OCI-LY7 (cell line): ENCODE results near the gene RNF14. TPM values are rescaled to one million over a fixed set of nuclear protein-coding genes. Genes with fewer than 3 reads are reported as not detected.
"Not testable (repeated sequence)": the region's sequence is repeated elsewhere in the genome, so short reads cannot be mapped to it uniquely, and the experiment has no call there.

Experiments used
- BruUV-seq: library from RNA; stranded (reverse); fragments of 400-500 nt; replicated peaks from 2 replicates; lab custom pipeline; 2021; lab: Mats Ljungman, UMichigan
- CTCF ChIA-PET: fragments of 300-600 bp; sonication (Branson Sonifier 250); formaldehyde crosslinking; loops from one replicate; lab custom pipeline; 2022; ENCODE audit warnings: antibody characterized with exemption; ENCODE audit not compliant: unreplicated experiment; lab: Charles Lee
- POLR2A ChIA-PET: fragments of 300-600 bp; sonication (Branson Sonifier 250); formaldehyde crosslinking; loops from one replicate; lab custom pipeline; 2022; ENCODE audit warnings: antibody characterized with exemption; lab: Charles Lee
- DNase-seq: peaks from one replicate; pipeline ENCODE4 v3.0.0-alpha.2; 2015; ENCODE audit warnings: low spot score
- H2AFZ ChIP-seq: fragments of 200-600 bp; sonication (generic), shearing (Covaris generic); 2 replicates; pipeline ENCODE4 v1.6.1; 2014; ENCODE audit warnings: mild to moderate bottlenecking, antibody characterized with exemption, low read length, moderate library complexity
- H3K27ac ChIP-seq: fragments of 200-600 bp; sonication (generic); 2 replicates; pipeline ENCODE4 v1.5.1; 2014; ENCODE audit warnings: mixed run types, low read depth, mild to moderate bottlenecking, moderate library complexity, low read length, inconsistent platforms; ENCODE audit not compliant: poor library complexity, severe bottlenecking
- H3K36me3 ChIP-seq: fragments of 200-600 bp; sonication (generic); 2 replicates; pipeline ENCODE4 v1.6.1; 2014; ENCODE audit warnings: mild to moderate bottlenecking, antibody characterized with exemption, low read length, moderate library complexity, mixed read lengths; ENCODE audit not compliant: insufficient read depth
- H3K4me1 ChIP-seq: fragments of 200-600 bp; sonication (generic); 2 replicates; pipeline ENCODE4 v1.5.1; 2014; ENCODE audit warnings: mild to moderate bottlenecking, low read length; ENCODE audit not compliant: insufficient read depth, poor library complexity, severe bottlenecking
- H3K4me2 ChIP-seq: fragments of 200-600 bp; sonication (generic); 2 replicates; pipeline ENCODE4 v1.6.1; 2014; ENCODE audit warnings: mild to moderate bottlenecking, low read length
- H3K4me3 ChIP-seq: fragments of 200-600 bp; sonication (generic); 2 replicates; pipeline ENCODE4 v1.5.1; 2014; ENCODE audit warnings: mild to moderate bottlenecking, low read depth, low read length; ENCODE audit not compliant: poor library complexity, severe bottlenecking
- H3K79me2 ChIP-seq: fragments of 200-600 bp; sonication (generic); 2 replicates; pipeline ENCODE4 v1.6.1; 2016; ENCODE audit warnings: low read depth, mild to moderate bottlenecking, low read length, moderate library complexity, mixed read lengths; ENCODE audit not compliant: insufficient read depth
- H3K9me2 ChIP-seq: fragments of 200-600 bp; sonication (generic); 2 replicates; pipeline ENCODE4 v1.6.1; 2016; ENCODE audit warnings: mild to moderate bottlenecking, low read length, mixed read lengths; ENCODE audit not compliant: insufficient read depth
- H3K9me3 ChIP-seq: fragments of 200-600 bp; sonication (generic); 2 replicates; pipeline ENCODE4 v1.6.1; 2014; ENCODE audit warnings: mild to moderate bottlenecking, mixed run types, low read length, mixed read lengths
- H4K20me1 ChIP-seq: fragments of 200-600 bp; sonication (generic); 2 replicates; pipeline ENCODE4 v1.6.1; 2014; ENCODE audit warnings: mild to moderate bottlenecking, antibody characterized with exemption, low read length, moderate library complexity, mixed read lengths; ENCODE audit not compliant: insufficient read depth
- EZH2phosphoT487 ChIP-seq: fragments of 200-600 bp; sonication (generic); IDR thresholded peaks from 2 replicates; pipeline ENCODE4 v1.6.1; 2018; ENCODE audit warnings: low read depth, borderline replicate concordance, mild to moderate bottlenecking, mixed run types, antibody characterized with exemption, low read length, moderate library complexity, mixed read lengths
- intact Hi-C: fragments of 100-400 bp; cut with micrococcal nuclease; formaldehyde crosslinking; loops from one replicate; pipeline ENCODE4 v1.10.0; 2022; ENCODE audit not compliant: unreplicated experiment
- total RNA-seq, 2 experiments: library from RNA; depleted of rRNA in 1 of 2; stranded (reverse); fragments of >200 nt in 1 of 2; shearing (Covaris generic) in 1 of 2; gene quantifications; 2 replicates each; pipeline ENCODE4 v1.2.3, GENCODE V29; 2014 to 2022
- TF ChIP-seq, protein P1 (sequence below): fragments of 200-600 bp; sonication (generic); conservative IDR thresholded peaks from 2 replicates; pipeline ENCODE4 v1.5.1; 2014; ENCODE audit warnings: mild to moderate bottlenecking, antibody characterized with exemption, low read length, moderate library complexity, mixed read lengths

RNF14 gene
- total RNA-seq, 2 experiments from 2014 or later, result 31.7 to 41.1 TPM

DNA sequence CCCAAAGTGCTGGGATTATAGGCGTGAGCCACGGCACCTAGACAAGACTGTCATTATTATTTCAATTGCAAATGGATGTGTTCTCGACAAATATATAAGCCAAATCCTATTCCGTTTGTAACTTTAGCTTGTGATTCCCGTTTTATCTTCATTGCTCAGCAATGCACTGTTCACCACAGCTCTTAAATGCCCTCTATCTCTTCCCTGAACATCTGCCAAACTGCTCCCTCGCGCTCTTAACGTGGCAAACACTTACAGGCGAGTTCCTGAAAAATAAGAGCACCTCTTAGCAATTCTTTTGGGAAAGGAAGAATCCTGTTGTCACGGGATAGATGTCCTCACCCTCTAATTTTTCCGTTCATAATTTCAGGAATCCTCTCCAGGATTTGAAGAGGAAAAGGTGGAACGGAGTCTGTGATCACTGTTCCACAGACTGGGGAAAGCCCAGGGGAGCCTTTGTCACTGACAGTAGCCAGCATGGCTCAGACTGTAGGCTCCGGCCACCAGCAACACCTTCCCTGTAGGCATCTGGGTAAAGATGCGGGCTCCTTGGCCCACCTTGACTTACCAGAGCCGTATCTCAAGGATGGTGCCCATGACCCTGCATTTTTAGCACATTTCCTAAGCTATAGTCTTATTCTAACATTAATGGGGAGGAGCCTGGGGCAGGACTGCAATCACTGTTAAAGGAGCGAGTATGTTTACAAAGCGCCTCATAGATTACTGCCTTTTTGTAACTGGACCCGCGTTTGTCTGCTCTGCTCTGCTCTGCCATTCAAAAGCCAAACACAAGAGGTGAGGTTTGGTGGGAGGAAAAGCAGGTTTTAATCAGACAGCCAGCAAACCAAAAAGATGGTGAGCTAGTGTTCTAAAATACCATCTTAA is 64.1 kb downstream of the RNF14 start:
- Histone ChIP-seq H3K4me1 (no peaks in the 10 kb centered on the region), H3K4me3 (no peak overlapping the region), H3K79me2 (no peaks in the 10 kb centered on the region), H4K20me1 (no peaks in the 10 kb centered on the region), H2AFZ (no peak overlapping the region), H3K36me3 (no peaks in the 10 kb centered on the region), H3K9me2 (no peaks in the 10 kb centered on the region), H3K4me2 (no peak overlapping the region), H3K27ac (no peak overlapping the region), H3K9me3 (no peaks in the 10 kb centered on the region)
- POLR2A ChIA-PET, result no interaction called here
- DNase-seq, result no peak
- CTCF ChIA-PET, result no interaction called here
- intact Hi-C loops, result no loop called here
- TF ChIP-seq, protein P1, sequence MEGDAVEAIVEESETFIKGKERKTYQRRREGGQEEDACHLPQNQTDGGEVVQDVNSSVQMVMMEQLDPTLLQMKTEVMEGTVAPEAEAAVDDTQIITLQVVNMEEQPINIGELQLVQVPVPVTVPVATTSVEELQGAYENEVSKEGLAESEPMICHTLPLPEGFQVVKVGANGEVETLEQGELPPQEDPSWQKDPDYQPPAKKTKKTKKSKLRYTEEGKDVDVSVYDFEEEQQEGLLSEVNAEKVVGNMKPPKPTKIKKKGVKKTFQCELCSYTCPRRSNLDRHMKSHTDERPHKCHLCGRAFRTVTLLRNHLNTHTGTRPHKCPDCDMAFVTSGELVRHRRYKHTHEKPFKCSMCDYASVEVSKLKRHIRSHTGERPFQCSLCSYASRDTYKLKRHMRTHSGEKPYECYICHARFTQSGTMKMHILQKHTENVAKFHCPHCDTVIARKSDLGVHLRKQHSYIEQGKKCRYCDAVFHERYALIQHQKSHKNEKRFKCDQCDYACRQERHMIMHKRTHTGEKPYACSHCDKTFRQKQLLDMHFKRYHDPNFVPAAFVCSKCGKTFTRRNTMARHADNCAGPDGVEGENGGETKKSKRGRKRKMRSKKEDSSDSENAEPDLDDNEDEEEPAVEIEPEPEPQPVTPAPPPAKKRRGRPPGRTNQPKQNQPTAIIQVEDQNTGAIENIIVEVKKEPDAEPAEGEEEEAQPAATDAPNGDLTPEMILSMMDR, result no peak
- no peak for TF ChIP-seq EZH2phosphoT487
- no TSS peak for BruUV-seq

DNA sequence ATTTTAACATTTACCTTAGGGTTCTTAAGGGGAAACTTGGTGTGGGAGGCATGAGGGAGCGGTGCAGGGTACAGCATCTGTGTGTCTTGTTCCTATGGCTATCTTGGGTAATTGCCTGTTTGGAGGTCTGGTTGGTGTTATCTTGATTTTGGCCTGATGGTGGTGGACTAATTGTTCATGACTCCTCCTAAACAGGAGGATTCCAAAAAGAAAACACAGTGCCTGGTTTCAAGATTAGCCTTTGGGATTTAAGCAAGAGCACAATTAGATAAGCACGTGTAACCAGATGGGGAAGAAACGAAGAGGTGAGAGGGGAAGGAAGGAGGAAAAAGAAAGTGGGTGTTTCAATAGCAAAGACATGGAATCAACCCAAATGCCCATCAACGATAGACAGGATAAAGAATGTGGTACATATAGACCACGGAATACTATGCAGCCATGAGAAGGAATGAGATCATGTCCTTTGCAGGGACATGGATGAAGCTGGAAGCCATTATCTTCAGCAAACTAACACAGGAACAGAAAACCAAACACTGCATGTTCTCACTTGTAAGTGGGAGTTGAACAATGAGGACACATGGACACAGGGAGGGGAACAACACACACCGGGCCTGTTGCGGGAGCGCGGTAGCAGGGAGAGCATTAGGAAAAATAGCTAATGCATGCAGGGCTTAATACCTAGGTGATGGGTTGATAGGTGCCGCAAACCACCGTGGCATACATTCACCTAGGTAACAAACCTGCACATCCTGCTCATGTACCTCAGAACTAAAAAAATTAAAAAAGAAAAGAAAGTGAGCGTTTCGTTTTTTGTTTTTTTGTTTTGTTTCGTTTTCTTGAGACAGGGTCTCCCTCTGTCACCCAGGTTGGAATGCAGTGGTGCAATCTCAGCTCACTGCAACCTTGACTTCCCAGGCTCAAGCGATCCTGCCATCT is 65.0 kb downstream of the RNF14 start:
- H3K4me2 ChIP-seq, H4K20me1 ChIP-seq, H3K9me3 ChIP-seq, intact Hi-C loops, DNase-seq, H3K27ac ChIP-seq, BruUV-seq, CTCF ChIA-PET, H3K4me1 ChIP-seq, H3K79me2 ChIP-seq, H3K9me2 ChIP-seq, H3K4me3 ChIP-seq, POLR2A ChIA-PET, H2AFZ ChIP-seq, H3K36me3 ChIP-seq: not testable (repeated sequence)

DNA sequence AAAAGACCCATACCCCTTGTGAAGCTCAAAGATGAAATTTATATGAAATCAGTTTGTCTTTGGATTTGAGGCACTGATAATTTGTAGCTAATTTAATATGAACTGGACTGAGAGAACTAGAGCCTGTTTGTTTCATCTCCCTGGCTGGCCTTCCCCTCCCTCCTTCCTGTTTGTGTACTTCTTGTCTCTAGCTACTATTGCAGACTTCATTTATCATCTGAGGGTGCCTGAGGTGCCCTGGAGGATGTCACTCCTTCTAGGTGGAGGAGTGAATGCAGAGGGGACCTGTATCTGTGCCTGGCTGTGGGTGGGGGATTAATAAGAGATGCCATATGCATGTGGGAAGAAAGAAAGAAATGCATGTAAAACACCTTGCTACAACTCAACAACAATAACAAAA is 66.1 kb downstream of the RNF14 start:
- Histone ChIP-seq H3K27ac (no peak overlapping the region), H3K79me2 (no peaks in the 10 kb centered on the region), H3K4me2 (no peak overlapping the region), H4K20me1 (no peaks in the 10 kb centered on the region), H3K4me3 (no peak overlapping the region), H3K9me2 (no peaks in the 10 kb centered on the region), H3K4me1 (no peaks in the 10 kb centered on the region), H3K9me3 (no peaks in the 10 kb centered on the region), H2AFZ (no peak overlapping the region), H3K36me3 (no peaks in the 10 kb centered on the region)
- BruUV-seq, result no TSS peak
- CTCF ChIA-PET, result no interaction called here
- DNase-seq, result no peak
- no peak for TF ChIP-seq EZH2phosphoT487
- TF ChIP-seq, protein P1, result no peak
- POLR2A ChIA-PET, result no interaction called here
- intact Hi-C loops, result no loop called here
